Keratinocyte (primary cell): ENCODE data around the gene RGS21. TPM values are rescaled to one million over a fixed set of nuclear protein-coding genes. Genes with fewer than 3 reads are reported as not detected.

Source experiments
- DNase-seq: peaks from one replicate; pipeline ENCODE4 v3.0.0-alpha.2; 2011; ENCODE audit warnings: low read depth, missing footprints, low spot score
- FAIRE-seq: peaks from 2 replicates; lab custom pipeline; 2011; peaks lifted over from hg19 to GRCh38; lab: Jason Lieb, UNC
- H2AFZ ChIP-seq: 2 replicates; pipeline ENCODE4 v1.6.0; 2012; ENCODE audit warnings: low read length, control low read depth, inconsistent platforms; ENCODE audit not compliant: control insufficient read depth
- H3K27ac ChIP-seq: 2 replicates; pipeline ENCODE4 v1.5.1; 2011; ENCODE audit warnings: low read length; ENCODE audit not compliant: control insufficient read depth, insufficient read depth
- H3K27me3 ChIP-seq: 3 replicates; pipeline ENCODE4 v1.6.0; 2011; ENCODE audit warnings: low read length; ENCODE audit not compliant: control insufficient read depth, insufficient read depth; ENCODE audit errors: extremely low read depth
- H3K36me3 ChIP-seq, 2 experiments: 2 replicates in 1 of 2; 3 replicates in 1 of 2; pipeline ENCODE4 v1.5.1; 2011; ENCODE audit warnings: low read length in 2 of 2, mild to moderate bottlenecking in 1 of 2; ENCODE audit not compliant: control insufficient read depth in 2 of 2, insufficient read depth in 2 of 2; ENCODE audit errors: extremely low read depth in 1 of 2
- H3K4me1 ChIP-seq: 3 replicates; pipeline ENCODE4 v1.5.1; 2011; ENCODE audit warnings: low read length; ENCODE audit not compliant: control insufficient read depth, insufficient read depth; ENCODE audit errors: extremely low read depth
- H3K4me2 ChIP-seq: 3 replicates; pipeline ENCODE4 v1.6.0; 2011; ENCODE audit warnings: low read depth, low read length; ENCODE audit not compliant: control insufficient read depth, insufficient read depth; ENCODE audit errors: extremely low read depth
- H3K4me3 ChIP-seq, 3 experiments: fragments of 200-600 bp in 1 of 3; sonication (generic) in 1 of 3; 2 replicates in 2 of 3; 3 replicates in 1 of 3; pipeline ENCODE4 v1.5.1; 2011 to 2016; ENCODE audit warnings: low read length in 3 of 3, mild to moderate bottlenecking in 3 of 3, control low read depth in 2 of 3, inconsistent platforms in 1 of 3, low read depth in 1 of 3, mixed read lengths in 1 of 3, mixed run types in 1 of 3, moderate library complexity in 1 of 3; ENCODE audit not compliant: control insufficient read depth in 2 of 3, insufficient read depth in 2 of 3; ENCODE audit errors: extremely low read depth in 1 of 3
- H3K79me2 ChIP-seq: 2 replicates; pipeline ENCODE4 v1.6.0; 2012; ENCODE audit warnings: low read length; ENCODE audit not compliant: control insufficient read depth, insufficient read depth
- H3K9ac ChIP-seq: 3 replicates; pipeline ENCODE4 v1.6.0; 2011; ENCODE audit warnings: low read length; ENCODE audit not compliant: control insufficient read depth, insufficient read depth; ENCODE audit errors: extremely low read depth
- H3K9me1 ChIP-seq: 3 replicates; pipeline ENCODE4 v1.6.0; 2011; ENCODE audit warnings: low read length; ENCODE audit not compliant: control insufficient read depth, insufficient read depth; ENCODE audit errors: extremely low read depth
- H3K9me3 ChIP-seq: 2 replicates; pipeline ENCODE4 v1.5.1; 2012; ENCODE audit warnings: low read depth, low read length; ENCODE audit not compliant: control insufficient read depth
- H4K20me1 ChIP-seq: 3 replicates; pipeline ENCODE4 v1.6.0; 2011; ENCODE audit warnings: low read length; ENCODE audit not compliant: control insufficient read depth, insufficient read depth; ENCODE audit errors: extremely low read depth
- CTCF ChIP-seq, 3 experiments: IDR thresholded peaks in 1 of 3; conservative IDR thresholded peaks in 1 of 3; optimal IDR thresholded peaks in 1 of 3; 2 replicates in 2 of 3; 3 replicates in 1 of 3; pipeline versions ENCODE3 to v1.5.1; 2011; ENCODE audit warnings: low read length in 3 of 3, mild to moderate bottlenecking in 3 of 3, moderate library complexity in 2 of 3, control low read depth in 1 of 3, inconsistent platforms in 1 of 3; ENCODE audit not compliant: insufficient read depth in 2 of 3; ENCODE audit errors: extremely low read depth in 1 of 3
- EZH2 ChIP-seq: IDR thresholded peaks from one replicate; pipeline ENCODE4 v1.6.1; 2012; ENCODE audit warnings: inconsistent platforms, mild to moderate bottlenecking, low read length, moderate library complexity
- dilution Hi-C: fragments of 300-500 bp; cut with MboI; formaldehyde crosslinking; loops from one replicate; pipeline ENCODE4 v1.7.0; 2020; ENCODE audit warnings: low sequenced_read_pairs; ENCODE audit not compliant: extremely low pct_ligation_motif_present
- polyA plus RNA-seq, 5 experiments: library from polyadenylated mRNA; depleted of rRNA in 3 of 5; stranded (reverse) in 3 of 5; stranded (forward) in 1 of 5; unstranded in 1 of 5; fragments of >200 nt; gene quantifications; 1 replicate in 1 of 5; 2 replicates in 3 of 5; 3 replicates in 1 of 5; pipeline versions ENCODE4 v1.2.1 to v1.2.3, GENCODE V29; 2011 to 2012; ENCODE audit warnings: missing spikeins in 2 of 5, low read depth in 1 of 5, low replicate concordance in 1 of 5

The RGS21 gene
- polyA plus RNA-seq, 1 donor (not counting 4 experiments of a cell fraction or from before 2014, with no cell fraction given) = not detected

- Histone ChIP-seq H3K27me3 (no peaks in the 10 kb centered on the region), H3K4me3 (no peak overlapping the region), H3K36me3 (no peaks in the 10 kb centered on the region), H4K20me1 (no peaks in the 10 kb centered on the region), H3K79me2 (no peaks in the 10 kb centered on the region), H3K9me3 (no peaks in the 10 kb centered on the region), H3K9me1 (no peaks in the 10 kb centered on the region), H2AFZ (no peak overlapping the region), H3K27ac (no peak overlapping the region), H3K4me1 (no peaks in the 10 kb centered on the region), H3K4me2 (no peak overlapping the region), H3K9ac (no peak overlapping the region)
- TF ChIP-seq CTCF (optimal IDR thresholded peaks at IDR 0.05 in 1 of 3, IDR thresholded peaks at IDR 0.05 in 1 of 3, conservative IDR thresholded peaks at IDR 0.05 in 1 of 3; ENCODE audit: extremely low read depth in 1 of 3, insufficient read depth in 2 of 3, low read length in 3 of 3) = no peak
- no peak for TF ChIP-seq EZH2
- FAIRE-seq (no peak), DNase-seq (no peak)
- dilution Hi-C loops = no loop called here
Measured at GRCh38 chr1:192376374-192376773, 59.6 kb downstream of the RGS21 start.

- dilution Hi-C loops = no loop called here
- no peaks in the 10 kb centered on the region for H3K79me2 ChIP-seq
- H3K27me3 ChIP-seq = no peaks in the 10 kb centered on the region
- no peaks in the 10 kb centered on the region for H4K20me1 ChIP-seq
- no peak for FAIRE-seq
- no peak for DNase-seq
- no peaks in the 10 kb centered on the region for H3K9me1 ChIP-seq
- H3K4me2 ChIP-seq = no peak overlapping the region
- no peaks in the 10 kb centered on the region for H3K9me3 ChIP-seq
- no peak for TF ChIP-seq EZH2
- TF ChIP-seq CTCF (optimal IDR thresholded peaks at IDR 0.05 in 1 of 3, IDR thresholded peaks at IDR 0.05 in 1 of 3, conservative IDR thresholded peaks at IDR 0.05 in 1 of 3; ENCODE audit: extremely low read depth in 1 of 3, insufficient read depth in 2 of 3, low read length in 3 of 3) = no peak
- no peaks in the 10 kb centered on the region for H3K4me1 ChIP-seq
- H3K4me3 ChIP-seq = no peak overlapping the region
- H3K36me3 ChIP-seq = no peaks in the 10 kb centered on the region
- H3K27ac ChIP-seq = no peak overlapping the region
- no peak overlapping the region for H3K9ac ChIP-seq
- no peak overlapping the region for H2AFZ ChIP-seq
Measured at GRCh38 chr1:192378276-192378675, 61.5 kb downstream of the RGS21 start.
